DMS153 treated with DMSO at 0.1 percent for 48 hours (cell line): Measurements from ENCODE around the gene IGSF21.

ENCODE experiments used
- DNase-seq: peaks from one replicate; lab custom pipeline; 2025; ENCODE audit not compliant: unreplicated experiment; lab: John Stamatoyannopoulos, UW

The IGSF21 gene

DNA sequence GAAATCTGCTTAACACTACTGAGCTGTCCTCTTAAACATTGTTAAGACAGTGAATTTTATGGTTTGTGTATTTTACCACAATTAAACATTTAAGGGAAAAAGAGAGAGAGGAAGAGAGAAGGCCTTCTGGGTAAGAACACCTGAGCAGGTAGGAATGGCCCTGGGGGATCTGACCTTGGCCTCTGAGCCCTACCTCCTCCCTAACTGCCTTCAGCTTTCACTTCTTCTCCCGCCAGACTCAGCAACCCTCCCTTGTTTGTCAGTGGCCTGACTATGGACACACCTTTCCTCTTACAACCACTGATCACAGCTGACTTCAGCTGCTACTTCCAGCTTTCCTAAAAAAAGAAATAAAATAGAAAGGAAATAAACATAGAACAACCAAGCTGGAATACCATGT is 13.5 kb upstream of the IGSF21 start:
- DNase-seq, result no peak

DNA sequence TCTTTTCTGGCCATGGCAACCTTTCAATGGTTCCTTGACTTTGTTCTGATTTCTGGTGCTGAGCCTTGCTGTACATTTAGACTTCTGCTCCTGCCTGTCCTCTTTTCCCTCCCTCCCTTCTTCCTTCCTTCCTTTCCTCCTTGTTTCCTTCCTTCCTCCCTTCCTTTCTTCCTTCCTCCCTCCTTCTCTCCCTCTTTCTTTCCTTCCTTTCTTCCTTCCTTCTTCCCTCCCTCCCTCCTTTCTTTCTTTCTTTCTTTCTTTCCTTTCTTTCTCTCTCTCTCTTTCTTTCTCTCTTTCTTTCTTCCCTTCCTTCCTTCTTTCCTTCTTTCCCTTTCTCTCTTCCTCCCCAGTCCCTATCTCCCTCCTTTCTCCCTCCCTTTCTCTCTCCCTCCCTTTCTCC is 10.4 kb upstream of the IGSF21 start:
- no peak for DNase-seq

DNA sequence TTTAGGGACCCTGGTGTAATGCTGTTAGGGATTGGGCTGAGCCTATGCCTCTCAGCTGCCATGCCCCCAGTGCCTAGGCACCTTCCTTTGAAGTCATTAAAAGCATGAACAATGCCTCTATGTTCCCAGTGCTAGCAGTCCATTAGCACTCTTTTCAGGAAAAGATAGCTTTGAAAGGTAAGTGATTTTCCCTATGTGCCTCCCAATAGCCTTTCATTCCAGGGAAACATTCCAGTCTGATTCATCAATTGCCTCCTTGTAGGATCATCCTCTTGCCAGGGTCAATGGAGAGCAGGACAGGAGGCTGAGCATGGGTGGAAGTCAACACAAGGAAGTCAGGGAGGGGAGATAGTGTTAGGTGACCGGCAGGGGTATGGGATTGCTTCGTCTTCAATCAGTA is 8.6 kb upstream of the IGSF21 start:
- DNase-seq, result no peak

DNA sequence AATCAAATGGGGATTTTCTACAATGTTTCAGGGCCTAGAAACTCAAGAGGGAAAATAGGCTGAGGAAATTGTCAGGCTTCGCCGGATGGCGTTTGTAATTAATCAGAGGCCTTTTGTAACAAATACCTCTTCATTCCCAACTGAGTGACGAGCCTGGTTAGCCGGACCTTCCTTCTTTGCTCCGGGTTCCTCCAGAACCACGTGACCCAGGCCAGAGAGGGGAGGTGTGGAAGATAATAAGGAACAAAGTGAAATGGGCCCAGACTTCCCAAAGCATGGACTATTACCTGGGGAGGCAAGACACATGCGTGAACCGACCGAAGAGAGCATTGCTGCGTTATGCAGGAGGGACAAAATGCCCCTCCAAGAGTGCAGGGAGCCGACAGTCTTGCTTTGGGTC is 7.5 kb upstream of the IGSF21 start:
- DNase-seq, result no peak

DNA sequence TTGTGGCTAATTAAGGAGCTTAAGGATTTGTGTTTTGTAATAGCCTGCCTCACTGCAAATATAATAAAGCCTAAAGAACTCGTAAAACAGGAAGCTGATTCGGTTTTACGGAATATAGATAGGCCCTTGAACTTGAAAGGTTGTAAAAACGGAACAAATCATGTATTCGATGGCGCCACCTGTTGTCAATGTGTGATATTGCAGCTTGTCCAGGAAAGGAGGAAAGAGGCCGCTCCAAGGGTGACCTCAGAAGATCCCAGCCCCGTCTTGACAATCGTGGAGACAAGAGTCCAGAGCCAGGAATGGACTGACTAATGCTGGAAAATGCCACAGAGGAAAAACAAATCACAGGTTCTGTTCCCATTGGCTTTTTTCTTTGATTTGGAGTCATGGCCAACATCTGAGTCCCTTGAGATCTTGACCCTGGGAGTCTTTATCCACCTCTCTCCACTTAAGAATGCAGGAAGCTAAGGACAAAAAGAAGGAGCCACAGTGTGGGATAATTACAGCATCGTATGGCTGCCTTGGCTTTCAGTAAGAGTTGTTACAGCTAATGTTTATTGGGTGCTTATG is 7.0 kb upstream of the IGSF21 start:
- peak; percentile 88 for DNase-seq

DNA sequence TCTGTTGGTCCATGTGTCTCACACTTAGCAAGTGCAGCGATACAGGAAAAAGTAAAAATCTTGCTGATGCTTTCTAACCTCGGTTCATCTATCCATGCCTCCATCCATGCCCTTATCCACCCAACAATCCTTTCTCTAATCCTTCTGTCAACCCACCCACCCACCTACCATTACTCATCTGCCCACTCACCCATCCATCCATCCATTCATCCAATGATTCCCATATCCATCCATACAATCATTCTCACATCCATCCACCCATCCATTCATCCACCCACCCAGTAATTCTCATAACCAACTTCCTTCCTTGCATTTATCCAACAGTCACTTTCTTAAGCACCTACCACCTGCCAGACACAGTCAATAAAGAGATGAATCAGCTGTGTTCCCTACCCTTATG is 6.1 kb upstream of the IGSF21 start:
- no peak for DNase-seq

DNA sequence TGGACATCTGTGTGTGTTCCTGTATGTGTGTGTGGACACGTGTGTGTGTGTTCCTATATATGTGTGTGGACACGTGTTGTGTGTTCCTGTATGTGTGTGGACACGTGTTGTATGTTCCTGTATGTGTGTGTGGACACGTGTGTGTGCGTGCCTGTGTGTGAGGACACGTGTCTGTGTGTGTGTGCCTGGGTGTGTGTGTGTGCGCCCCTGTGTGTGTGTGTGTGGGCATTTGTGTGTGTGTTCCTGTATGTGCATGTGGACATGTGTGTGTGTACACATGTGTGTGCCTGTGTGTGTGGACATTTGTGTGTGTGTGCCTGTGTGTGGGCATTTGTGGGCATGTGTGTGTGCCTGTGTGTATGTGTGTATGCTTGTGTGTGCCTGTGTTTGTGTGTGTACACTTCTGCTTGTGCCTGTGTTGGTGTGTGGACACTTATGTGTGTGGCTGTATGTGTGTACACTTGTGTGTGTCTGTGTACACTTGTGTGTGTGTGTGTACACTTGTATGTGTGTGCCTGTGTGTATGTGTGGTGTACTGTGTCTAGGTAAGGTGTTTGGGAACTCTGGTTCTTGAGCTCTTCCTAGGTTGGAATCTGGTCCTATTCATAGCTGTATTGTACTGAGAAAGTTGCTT is 3.7 kb upstream of the IGSF21 start:
- no peak for DNase-seq

DNA sequence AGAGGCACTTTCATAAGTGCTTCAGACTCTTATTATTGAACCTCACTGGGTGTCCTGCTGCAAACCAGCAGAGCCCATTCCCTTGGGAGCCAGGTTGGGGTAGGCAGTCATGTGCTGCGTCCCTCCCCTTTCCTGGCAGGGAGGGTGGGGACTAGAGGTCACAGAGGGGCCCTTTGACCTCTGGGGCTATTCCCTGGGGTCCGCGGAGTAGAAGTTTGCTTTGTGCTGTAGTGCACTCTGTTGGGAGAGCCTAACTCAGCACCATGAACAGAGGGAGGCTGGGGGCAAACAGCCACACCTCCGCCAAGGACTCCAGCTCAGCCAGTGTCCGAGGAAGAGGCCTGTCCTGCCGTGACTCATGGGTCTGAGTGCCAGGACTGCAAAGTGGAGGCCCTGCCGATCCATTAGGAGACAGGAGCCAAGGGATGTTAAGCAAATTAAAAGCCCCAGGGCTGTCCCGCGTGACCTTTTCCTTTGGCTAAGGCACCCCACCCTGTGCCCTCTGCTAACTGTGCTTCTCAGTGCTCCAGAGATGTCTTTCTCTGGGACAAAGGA is 3.0 kb upstream of the IGSF21 start:
- no peak for DNase-seq

DNA sequence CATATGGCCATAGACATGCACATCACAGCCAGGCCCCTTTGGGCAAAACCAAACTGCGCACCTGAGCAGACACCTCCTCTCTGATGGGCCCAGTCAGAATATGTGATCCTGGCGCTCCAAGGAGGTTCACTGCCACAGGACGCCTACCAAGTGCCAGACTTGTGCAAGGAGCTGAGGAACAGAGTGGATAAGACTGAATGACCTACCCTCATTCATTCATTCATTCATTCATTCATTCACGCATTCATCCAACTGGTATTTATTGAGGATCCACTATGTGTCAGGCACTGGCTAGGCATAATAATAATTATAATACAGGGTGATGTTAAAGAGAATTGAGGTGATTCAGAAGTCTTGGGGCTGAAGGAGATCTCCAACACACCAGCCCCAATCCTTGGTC is 2.4 kb upstream of the IGSF21 start:
- no peak for DNase-seq

DNA sequence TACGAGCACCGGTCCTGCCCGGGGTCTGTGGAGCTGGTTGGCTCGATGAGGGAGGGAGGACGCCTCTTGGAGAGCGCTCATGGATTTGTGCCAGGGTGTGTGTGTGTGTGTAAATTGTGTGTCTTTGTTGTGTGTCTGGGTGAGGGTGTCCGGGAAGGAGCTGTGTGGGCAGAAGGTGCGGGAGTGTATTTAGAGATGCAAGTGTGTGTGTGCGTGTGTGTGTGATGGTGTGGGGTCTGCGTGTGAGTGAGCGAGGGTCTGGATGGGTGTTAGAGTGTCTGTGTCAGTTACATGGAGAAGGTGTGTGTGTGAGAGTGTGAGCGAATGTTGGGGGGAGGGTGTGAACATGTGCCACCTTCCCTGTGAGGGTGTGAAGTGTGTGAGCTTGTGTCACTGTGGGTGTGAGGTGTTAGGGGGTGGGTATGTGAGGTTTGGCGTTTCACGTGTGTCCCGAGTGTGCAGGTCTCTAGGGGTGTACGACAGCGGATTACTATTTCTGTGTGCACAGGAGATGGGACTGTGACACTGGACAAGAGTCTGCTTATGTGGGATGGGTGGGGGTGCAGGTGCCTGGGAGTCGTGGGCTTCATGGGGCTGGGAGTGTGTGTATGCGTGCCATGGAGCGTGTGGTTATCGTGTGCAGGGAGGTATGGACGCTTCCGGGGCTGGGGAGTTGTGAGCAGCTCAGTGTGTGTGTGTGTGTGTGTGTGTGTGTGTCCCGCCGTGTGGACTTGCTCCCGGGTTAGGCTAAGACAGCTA is 880 bp downstream of the IGSF21 start:
- no peak for DNase-seq

DNA sequence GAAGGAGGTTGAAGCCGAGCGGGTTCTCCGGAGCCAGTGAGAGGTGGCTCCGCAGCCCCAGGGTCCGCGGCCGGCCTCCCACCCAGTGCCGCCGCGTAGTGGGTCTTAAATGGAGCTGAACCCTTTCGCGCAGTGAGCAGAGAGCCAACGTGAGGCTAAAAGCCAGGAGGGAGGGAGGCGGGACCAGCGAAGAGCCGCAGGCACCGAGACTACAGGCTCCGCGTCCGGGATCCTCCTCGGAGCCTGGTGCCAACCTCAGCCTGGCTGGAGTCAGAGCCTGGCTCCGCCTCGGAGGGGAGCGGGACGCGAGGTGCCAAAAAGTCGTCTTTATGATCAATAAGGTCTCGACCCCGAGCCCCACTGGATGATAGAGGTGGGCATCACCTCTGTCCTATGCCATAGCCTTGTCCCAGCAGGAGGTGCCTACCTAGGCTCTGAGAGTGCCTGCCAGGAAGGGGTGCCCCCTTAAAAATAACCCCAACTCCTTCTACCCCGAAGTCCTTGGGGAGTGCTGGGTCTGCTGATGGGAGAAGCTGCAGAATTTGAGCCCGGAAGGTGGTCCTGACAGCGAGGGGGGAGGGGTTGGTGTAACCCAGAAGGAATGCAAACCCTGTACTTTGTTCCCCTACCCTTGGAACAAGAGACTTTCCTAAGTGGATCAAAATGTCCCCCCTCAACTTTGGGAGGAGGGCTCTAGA is 1.6 kb downstream of the IGSF21 start:
- peak; percentile 53 for DNase-seq

DNA sequence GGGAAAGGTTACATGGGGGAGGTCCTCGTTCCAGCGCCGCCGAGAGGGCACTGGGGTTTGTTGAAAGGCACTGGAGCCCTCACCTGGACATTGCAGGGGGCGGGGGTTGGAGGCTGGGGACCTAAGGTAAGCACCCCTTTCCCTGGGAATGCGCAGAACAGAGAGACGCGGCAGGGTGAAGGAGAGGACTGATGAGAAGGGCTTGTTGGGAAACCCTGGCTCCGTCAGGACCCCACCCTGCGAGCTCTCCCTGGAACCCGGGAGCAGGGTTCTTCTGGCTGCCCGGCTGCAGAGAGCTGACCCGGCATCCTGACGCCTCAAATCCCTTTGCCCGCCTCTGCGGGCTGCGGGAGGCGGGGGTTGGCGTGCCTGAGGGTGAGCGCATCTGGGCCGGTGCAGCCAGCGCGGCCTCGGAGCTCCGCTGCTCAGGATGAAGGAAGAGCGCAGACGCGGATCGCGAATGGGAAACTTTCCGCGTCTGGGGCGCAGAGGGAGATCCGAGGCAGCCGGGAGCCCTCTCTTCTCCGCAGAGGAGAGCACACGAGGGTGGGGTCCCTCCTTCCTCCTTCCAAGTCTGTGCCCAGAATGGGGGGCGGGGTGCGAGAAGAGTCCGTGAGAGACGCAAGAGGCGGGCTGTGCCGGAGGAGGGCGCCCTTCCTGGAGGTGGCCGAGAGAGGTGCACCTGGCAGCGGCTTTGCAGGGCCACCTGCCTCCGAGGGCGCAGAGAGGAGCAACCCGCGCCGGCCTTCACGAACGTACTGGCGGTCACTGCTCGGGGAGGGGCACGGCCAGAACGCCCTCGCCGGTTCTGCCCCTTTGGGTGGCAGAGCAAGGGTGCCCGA is 2.4 kb downstream of the IGSF21 start:
- DNase-seq, result peak; percentile 79

DNA sequence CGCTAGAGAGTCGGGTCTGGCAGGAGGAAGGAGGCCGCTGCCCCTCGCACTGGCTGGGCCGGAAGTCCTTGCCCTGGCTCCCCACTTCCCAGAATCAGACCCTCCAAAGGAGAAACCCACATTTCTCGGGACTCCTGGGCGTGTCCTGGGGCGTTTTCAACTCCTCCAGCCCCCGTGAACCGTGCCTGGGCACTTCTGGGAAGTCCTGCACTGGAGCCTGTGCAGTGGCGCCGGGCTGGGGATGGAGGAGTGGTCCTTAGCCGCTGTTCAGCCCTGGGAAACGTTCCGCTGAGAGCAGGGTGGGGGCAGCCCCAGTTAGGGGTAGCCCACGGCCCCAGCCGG is 3.0 kb downstream of the IGSF21 start:
- DNase-seq, result no peak

DNA sequence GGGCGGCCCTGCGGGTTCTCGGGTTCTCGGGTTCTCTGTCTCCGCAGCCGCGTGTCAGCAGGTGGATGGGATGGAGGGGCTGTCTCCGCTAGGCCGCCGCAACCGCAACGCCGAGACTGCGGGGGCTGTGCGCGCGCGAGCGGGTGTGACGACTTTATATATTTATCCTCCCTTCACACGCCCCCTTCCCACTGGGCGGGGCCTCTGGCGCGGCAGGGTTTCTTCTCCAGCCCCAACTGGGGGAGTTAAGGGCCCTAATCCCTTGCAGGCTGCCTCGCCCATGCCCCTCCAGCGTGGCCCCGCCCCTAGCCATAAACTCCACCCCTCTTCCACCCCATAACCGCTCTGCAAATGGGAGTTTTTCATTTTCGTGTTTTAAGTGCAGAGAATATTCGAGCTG is 3.4 kb downstream of the IGSF21 start:
- no peak for DNase-seq

DNA sequence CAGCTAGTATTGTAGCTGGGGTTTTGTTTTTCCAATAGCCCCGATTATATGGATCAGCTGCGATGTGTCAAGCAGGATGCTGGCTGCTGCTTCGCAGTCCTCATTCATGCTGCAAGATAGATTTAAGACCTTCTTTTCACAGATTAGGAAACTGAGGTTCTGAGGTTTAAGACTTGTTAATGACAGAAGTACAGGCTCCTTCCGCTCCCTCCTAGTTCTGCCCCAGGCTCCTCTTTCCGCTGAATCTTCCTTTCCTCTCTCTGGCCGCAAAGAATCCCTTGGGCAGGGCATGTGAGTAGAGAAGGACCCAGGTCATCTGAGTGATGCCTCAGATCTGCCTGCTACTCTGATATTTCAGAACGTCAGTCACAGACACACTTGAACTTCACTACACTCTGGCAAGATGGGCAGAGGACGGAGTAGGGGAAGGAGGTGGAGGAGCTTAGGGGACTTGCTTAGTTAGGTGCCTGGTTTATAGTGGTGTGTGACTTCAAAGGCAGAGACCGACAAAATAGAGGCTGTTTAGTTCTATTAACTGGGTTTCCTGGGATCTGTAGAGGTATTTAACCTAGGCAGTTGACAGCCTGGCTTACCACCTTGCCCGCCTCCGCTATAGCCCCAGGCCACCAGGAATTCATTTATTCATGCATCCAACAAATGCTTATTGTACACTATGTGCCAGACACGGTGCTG is 4.2 kb downstream of the IGSF21 start:
- DNase-seq, result no peak

DNA sequence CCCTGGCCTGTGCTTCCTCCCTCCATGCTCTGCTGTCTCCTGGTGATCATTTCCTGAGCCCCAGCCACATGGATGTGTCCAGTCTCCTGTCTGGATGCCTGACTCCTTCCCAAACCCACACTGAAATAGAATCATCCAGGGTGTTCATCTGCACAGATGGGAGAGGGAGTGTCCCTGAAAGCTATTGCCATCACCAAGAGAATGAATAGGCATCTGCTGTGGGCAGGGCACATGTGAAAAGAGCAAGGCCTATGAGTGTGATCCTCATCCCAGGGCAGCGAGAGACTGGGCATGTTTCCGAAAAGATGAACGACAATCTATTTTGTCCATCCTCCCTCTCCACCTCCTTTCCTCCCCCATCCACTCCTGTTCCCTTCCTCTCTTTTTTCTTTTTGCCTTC is 5.0 kb downstream of the IGSF21 start:
- no peak for DNase-seq

DNA sequence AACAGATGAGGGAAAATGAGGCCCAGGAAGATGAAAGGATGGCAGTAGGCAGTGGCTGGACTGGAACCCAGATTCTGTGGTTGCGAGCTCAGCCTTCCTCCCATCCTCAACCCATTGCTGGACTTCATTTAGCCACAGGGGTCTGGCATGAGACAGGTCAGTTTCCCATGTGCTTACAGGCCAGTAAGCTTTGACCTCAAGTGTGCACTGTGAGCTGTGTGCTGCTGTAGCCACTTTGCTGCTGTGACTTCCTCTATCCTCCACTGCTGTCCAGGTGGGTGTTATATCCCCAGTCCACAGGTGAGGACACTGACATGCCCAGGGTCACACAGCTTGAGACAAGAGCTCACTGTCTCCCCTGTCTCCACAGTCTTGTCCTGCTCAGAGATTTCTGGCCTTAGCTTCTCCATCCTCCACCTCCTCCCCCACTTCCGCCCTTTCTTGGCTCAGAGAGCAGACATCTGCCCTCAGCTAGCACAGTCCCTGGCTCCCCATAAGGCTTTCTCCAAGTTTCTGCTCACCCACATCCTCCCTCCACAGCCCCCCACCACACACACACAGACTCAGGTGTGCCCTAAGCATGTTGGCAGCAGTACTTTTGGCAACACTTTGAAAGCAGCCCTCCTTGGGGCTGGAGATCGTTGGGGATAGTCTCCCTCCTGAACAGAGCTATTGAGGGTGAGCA is 7.3 kb downstream of the IGSF21 start:
- DNase-seq, result no peak

DNA sequence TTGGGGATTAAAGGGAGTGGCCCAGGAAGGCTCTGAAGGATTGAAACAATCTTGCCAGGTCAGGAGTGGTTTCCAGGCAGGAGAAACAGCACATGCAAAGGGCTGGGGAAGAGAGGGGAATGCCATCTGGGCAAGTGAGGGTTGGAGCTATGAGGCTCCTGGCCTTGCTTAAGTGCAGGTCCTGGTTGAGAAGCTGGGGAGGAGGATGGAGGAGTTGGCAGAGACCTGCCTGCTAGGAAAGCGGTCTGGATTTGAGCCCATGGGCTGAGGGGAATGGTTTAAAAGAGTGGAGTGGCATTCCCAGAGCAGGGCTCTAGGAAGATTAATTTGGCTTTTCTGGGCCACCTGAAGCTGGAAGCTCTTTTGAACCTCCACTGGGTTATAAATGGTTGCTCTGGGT is 9.2 kb downstream of the IGSF21 start:
- DNase-seq, result no peak

DNA sequence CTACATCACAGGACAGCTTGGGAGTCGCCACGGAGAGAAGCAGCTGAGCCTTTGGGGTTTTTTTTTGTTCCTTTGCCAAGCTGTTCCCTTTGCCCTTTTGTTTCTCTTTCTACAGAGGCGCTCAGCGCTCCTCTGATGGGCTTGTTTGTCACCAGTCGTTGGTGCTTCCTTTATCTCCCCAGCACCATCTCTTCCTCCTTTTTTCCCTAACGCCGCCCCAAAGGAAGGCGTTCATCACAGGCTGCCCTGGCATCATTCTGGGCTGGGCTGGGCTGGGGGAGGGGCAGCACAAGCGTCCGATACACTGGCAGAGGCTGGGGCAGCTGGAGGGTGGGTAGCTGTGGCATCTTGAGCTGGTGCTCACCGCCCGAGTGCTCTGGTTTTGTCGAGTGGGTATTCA is 10.5 kb downstream of the IGSF21 start:
- DNase-seq, result peak; percentile 93

DNA sequence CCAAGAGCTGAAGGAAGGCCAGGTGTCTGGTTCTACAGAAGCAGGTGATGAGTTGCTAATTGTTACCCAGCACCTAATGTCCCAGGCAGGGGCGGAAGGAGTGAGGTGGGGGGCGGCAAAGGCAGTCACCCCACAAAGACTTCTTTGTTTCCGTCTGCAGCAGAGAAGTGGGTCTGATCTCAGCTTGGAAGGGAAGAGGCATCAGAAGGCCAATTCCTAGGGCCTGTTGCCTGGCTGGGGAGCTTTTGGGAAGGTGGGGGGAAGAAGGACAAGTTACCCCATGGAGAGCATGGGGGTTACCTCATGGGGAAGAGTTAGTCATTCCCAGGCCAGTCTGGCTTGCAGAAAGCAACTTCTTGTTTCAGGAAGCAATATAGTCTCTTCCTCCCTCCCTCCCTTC is 10.9 kb downstream of the IGSF21 start:
- no peak for DNase-seq
